Measurements from ENCODE around the gene OR51S1.

DNA sequence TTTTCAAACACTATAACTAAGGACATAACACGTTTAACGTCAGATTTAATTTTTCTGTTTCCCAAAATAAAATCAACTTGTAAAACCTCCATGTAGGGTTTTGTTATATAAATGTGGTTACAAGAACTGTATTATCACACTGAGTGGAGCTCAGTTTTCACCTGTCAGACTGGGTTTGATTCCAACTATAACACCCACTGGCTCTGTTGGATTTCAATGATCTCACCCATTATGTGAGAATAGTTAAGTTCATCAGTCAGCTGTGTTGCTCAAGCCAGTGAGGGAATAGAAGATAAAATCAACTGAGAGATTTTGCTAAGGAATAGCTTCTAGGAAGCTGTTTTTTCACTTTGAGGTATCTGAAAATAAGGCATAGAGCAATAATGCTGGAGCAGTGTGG is 39.8 kb downstream of the OR51S1 start:
- TF ChIP-seq, protein P1, sequence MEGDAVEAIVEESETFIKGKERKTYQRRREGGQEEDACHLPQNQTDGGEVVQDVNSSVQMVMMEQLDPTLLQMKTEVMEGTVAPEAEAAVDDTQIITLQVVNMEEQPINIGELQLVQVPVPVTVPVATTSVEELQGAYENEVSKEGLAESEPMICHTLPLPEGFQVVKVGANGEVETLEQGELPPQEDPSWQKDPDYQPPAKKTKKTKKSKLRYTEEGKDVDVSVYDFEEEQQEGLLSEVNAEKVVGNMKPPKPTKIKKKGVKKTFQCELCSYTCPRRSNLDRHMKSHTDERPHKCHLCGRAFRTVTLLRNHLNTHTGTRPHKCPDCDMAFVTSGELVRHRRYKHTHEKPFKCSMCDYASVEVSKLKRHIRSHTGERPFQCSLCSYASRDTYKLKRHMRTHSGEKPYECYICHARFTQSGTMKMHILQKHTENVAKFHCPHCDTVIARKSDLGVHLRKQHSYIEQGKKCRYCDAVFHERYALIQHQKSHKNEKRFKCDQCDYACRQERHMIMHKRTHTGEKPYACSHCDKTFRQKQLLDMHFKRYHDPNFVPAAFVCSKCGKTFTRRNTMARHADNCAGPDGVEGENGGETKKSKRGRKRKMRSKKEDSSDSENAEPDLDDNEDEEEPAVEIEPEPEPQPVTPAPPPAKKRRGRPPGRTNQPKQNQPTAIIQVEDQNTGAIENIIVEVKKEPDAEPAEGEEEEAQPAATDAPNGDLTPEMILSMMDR (IDR thresholded peaks at IDR 0.05), result no peak
- TF ChIP-seq POLR2A (IDR thresholded peaks at IDR 0.05), result no peak

Measured in lower leg skin (tissue), 3 donors.